Fibroblast of villous mesenchyme (primary cell): Measurements from ENCODE around the gene MGMT. TPM values are rescaled to one million over a fixed set of nuclear protein-coding genes. Genes with fewer than 3 reads are reported as not detected.

Experiments used
- DNase-seq: peaks from one replicate; pipeline ENCODE4 v3.0.0-alpha.2; 2010; ENCODE audit warnings: low read depth
- H3K4me3 ChIP-seq: 2 replicates; pipeline ENCODE4 v1.5.1; 2011; ENCODE audit warnings: low read depth, mild to moderate bottlenecking, low read length
- total RNA-seq: library from RNA; depleted of rRNA; stranded (reverse); fragments of >200 nt; gene quantifications from 2 replicates; pipeline ENCODE4 v1.2.3, GENCODE V29; 2012
- TF ChIP-seq, protein P1 (sequence below): IDR thresholded peaks from 2 replicates; pipeline ENCODE4 v1.5.1; 2012; ENCODE audit warnings: low read depth, mild to moderate bottlenecking, low read length; ENCODE audit not compliant: insufficient read depth

The MGMT gene
- total RNA-seq, 1 donor = 10.4 TPM

DNA sequence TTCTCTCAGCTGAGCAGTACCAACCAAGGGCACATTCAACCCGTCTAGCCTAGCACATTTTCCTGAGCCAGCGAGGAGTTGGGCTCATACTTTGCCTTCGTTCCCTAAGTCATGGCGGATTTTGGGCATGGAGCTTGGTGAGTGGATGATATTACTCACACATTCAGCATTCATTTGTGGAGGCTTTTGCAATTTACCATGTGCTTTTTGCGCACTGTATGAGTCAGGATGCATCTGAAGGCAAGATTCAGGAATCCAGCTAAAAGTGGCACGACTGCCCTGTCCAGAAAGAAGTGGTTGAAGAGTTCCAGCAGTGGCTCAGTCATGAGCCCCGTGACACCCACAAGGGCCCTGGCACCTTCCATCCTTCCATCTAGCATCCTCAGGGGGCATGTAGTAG, 24.2 kb upstream of the MGMT start:
- DNase-seq = no peak
- TF ChIP-seq, protein P1, sequence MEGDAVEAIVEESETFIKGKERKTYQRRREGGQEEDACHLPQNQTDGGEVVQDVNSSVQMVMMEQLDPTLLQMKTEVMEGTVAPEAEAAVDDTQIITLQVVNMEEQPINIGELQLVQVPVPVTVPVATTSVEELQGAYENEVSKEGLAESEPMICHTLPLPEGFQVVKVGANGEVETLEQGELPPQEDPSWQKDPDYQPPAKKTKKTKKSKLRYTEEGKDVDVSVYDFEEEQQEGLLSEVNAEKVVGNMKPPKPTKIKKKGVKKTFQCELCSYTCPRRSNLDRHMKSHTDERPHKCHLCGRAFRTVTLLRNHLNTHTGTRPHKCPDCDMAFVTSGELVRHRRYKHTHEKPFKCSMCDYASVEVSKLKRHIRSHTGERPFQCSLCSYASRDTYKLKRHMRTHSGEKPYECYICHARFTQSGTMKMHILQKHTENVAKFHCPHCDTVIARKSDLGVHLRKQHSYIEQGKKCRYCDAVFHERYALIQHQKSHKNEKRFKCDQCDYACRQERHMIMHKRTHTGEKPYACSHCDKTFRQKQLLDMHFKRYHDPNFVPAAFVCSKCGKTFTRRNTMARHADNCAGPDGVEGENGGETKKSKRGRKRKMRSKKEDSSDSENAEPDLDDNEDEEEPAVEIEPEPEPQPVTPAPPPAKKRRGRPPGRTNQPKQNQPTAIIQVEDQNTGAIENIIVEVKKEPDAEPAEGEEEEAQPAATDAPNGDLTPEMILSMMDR = no peak
- H3K4me3 ChIP-seq = no peak overlapping the region

DNA sequence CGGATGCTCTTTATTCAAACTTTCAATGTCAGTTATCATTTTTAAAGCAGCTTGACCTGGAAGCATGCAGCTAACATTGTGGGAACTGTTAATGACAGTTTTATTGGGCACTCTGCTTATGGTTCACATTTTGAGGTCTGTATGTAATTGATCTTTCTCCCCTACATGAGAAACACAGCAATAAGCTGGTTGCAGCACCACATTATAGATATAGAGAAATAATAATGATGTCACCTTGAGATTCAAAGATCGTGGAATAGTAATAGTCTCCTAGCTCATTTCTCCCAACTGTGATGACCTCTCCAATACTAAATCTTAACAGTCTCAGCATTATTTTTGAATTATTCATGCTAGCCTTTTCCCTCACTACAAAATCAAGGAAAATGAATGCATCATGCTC, 22.7 kb upstream of the MGMT start:
- TF ChIP-seq, protein P1 = no peak
- H3K4me3 ChIP-seq = no peak overlapping the region
- no peak for DNase-seq

DNA sequence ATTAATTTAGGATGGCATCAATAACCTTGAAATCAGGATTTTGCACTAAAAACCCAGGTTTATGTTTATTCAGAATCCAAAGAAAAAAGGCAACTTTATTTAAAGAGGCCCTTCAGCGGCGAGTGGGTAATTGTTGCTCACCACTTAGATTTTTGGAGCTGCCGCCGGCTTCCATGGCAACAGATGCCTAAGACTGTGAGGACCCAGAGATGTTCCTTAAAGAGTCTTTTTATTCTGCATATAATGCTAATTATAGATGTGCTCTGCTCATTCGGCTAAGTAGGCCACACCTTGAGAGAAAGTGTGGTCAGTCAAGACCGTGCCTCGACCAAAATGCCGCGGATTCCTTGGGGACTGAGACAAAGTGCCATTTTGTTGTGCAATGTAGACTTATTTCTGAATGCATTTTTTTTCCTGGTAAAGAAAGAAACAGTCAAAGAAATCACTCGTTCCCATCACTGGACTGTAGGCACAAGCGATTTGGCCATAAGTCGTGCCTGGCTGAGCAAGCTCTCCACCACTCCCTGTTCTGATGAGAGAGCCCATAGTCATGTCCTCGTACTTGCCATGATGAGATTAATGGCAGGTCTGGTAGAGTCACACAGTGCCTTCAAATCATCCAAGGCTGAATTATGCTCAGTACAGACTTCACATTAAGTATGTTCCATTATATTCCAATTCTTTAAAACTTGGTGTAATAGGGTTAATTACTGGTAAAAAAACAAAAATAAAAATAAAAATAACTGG, 21.4 kb upstream of the MGMT start:
- H3K4me3 ChIP-seq = no peak overlapping the region
- TF ChIP-seq, protein P1 = no peak
- no peak for DNase-seq

DNA sequence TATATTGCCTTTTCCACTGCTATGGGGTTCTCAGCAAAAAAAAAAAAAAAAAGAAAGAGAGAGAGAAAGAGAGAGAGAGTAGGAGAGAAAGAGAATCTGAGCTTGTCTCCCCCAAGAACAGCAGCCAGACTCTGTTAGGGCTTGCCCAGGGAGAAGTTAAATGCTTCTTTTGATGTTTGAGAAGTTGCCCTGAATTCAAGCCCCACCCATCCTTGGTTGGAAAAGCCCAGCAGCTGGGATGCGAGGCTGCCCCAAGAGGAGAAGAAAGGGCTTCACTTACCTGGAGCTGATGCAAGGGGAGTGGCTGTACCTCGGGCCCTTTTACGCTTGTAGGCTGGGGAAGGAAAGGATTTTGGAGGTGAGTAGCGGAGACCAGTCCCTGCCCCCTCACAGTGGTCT, 20.9 kb upstream of the MGMT start:
- no peak overlapping the region for H3K4me3 ChIP-seq
- DNase-seq = no peak
- TF ChIP-seq, protein P1 = no peak

DNA sequence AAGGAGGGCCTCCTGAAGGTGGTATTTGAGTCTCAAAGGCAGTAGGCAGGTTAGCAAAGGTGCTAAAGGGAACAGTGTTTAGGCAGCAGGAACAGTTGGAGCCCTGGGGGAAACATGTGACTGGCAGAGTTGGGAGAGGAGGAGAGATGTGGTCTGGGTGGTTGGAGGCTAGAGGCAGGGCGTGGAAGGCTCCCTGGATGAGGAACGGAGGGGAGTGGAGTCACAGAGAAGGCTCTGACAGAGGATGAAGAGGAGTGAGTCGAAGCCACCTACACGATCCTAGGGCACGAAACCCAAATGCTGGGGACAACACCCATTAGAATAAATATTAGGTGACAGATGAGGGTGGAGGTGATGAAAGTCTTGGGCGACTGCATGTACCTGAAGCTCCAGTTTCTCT, 19.6 kb upstream of the MGMT start:
- H3K4me3 ChIP-seq = no peak overlapping the region
- TF ChIP-seq, protein P1 = no peak
- DNase-seq = no peak

DNA sequence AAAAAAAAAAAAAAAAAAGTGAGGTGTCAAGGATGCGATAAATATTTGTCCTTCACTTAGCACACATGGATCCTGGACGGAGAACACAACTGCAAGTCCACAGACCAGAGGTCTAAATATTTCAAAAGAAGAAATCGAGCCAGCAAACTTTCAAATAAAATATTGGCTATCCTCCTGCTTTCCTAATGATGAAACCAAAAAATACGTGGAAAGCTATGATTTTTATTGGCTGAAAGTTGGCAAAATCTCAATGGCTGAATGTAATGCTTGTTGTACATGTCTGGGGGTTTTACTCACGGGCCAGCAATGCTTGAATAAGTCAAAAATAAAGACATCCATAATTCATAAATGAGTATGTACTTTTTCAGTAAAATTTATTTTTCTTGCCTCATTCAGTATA, 19.0 kb upstream of the MGMT start:
- no peak for DNase-seq
- TF ChIP-seq, protein P1 = no peak
- no peak overlapping the region for H3K4me3 ChIP-seq

DNA sequence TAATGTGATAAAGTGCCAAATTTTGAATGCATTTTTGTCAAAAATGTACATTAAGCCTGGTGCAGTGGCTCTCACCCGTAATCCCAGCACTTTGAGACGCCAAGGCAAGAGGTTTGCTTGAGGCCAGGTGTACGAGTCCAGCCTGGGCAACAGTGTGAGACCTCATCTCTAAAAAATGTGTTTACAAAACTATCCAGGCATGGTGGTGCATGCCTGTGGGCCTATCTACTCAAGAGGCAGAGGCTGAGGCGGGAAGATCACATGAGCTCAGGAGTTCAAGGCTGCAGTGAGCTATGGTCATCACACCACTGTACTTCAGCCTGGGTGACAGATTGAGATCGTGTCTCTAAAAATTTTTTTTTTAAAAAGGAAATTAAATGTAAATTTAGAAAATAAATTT, 18.5 kb upstream of the MGMT start:
- TF ChIP-seq, protein P1 = no peak
- no peak for DNase-seq
- no peak overlapping the region for H3K4me3 ChIP-seq
